ENCODE results near the gene SLC6A20. TPM values are rescaled to one million over a fixed set of nuclear protein-coding genes. Genes with fewer than 3 reads are reported as not detected.

SLC6A20 gene
- total and polyA plus RNA-seq, 2 experiments from 2014 or later: 0.05 to 0.14 TPM

DNA sequence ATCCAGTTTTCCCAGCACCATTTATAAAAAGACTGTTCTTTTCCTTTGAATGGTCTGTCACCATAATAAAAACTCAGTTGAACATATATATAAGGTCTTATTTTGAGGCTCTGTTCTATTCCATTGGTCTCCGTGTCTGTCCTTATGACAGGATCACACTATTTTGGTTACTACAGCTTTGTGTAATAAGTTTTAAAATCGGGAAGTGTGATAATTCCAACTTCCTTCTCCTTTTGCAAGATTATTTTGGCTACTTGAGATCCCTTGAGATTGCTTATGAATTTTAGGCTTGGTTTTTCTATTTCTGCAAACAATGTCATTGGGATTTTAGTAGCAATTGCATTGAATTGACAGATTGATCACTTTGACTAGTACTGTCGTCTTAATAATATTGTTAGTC, 71.4 kb downstream of the SLC6A20 start:
- Mint-ChIP-seq H3K36me3 (ENCODE audit: low read depth) (peaks cover 45% of the 10 kb centered on the region), H3K4me1 (no peaks in the 10 kb centered on the region), H3K4me3 (no peak overlapping the region), H3K27me3 (ENCODE audit: insufficient read depth, low read depth, poor library complexity) (no peaks in the 10 kb centered on the region), H3K9me3 (no peaks in the 10 kb centered on the region), H3K27ac (no peak overlapping the region)
- ATAC-seq (no peak), DNase-seq (ENCODE audit: low spot score) (no peak)
- H3K9me2 ChIP-seq (ENCODE audit: insufficient read depth): no peaks in the 10 kb centered on the region
- H3K27ac ChIP-seq (ENCODE audit: low read depth): no peak overlapping the region
- no peaks in the 10 kb centered on the region for H3K27me3 ChIP-seq (ENCODE audit: insufficient read depth)
- no peaks in the 10 kb centered on the region for H3K4me1 ChIP-seq (ENCODE audit: insufficient read depth)
- H3K4me2 ChIP-seq: no peak overlapping the region
- no peaks in the 10 kb centered on the region; the same call in 1 of the 2 replicates for H3F3A ChIP-seq (replicated peaks; ENCODE audit: low read depth)
- peaks cover 20% of the 10 kb centered on the region for H3K36me3 ChIP-seq (ENCODE audit: insufficient read depth)
- H2AFZ ChIP-seq: no peak overlapping the region
- peaks cover 29% of the 10 kb centered on the region for H3K79me2 ChIP-seq (replicated peaks; ENCODE audit: insufficient read depth)
- H3K4me3 ChIP-seq: no peak overlapping the region
- H4K20me1 ChIP-seq (replicated peaks; ENCODE audit: insufficient read depth): peaks cover 5% of the 10 kb centered on the region; the same call in 1 of the 2 replicates
- no peak for TF ChIP-seq ZNF114 (CRISPR knock-in tag; IDR thresholded peaks at IDR 0.05)
- TF ChIP-seq NANOG (IDR thresholded peaks at IDR 0.05; ENCODE audit: borderline replicate concordance): no peak
- TF ChIP-seq, protein P1, sequence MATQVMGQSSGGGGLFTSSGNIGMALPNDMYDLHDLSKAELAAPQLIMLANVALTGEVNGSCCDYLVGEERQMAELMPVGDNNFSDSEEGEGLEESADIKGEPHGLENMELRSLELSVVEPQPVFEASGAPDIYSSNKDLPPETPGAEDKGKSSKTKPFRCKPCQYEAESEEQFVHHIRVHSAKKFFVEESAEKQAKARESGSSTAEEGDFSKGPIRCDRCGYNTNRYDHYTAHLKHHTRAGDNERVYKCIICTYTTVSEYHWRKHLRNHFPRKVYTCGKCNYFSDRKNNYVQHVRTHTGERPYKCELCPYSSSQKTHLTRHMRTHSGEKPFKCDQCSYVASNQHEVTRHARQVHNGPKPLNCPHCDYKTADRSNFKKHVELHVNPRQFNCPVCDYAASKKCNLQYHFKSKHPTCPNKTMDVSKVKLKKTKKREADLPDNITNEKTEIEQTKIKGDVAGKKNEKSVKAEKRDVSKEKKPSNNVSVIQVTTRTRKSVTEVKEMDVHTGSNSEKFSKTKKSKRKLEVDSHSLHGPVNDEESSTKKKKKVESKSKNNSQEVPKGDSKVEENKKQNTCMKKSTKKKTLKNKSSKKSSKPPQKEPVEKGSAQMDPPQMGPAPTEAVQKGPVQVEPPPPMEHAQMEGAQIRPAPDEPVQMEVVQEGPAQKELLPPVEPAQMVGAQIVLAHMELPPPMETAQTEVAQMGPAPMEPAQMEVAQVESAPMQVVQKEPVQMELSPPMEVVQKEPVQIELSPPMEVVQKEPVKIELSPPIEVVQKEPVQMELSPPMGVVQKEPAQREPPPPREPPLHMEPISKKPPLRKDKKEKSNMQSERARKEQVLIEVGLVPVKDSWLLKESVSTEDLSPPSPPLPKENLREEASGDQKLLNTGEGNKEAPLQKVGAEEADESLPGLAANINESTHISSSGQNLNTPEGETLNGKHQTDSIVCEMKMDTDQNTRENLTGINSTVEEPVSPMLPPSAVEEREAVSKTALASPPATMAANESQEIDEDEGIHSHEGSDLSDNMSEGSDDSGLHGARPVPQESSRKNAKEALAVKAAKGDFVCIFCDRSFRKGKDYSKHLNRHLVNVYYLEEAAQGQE (IDR thresholded peaks at IDR 0.05; ENCODE audit: unreplicated experiment): no peak
- TF ChIP-seq EZH2 (IDR thresholded peaks at IDR 0.05; ENCODE audit: low read depth, unreplicated experiment): no peak
- no peak for TF ChIP-seq CTCF (conservative IDR thresholded peaks at IDR 0.05; ENCODE audit: low read depth in 2 of 2)
- TF ChIP-seq EZH2phosphoT487 (IDR thresholded peaks at IDR 0.05; ENCODE audit: unreplicated experiment): no peak
- TF ChIP-seq, protein P2, sequence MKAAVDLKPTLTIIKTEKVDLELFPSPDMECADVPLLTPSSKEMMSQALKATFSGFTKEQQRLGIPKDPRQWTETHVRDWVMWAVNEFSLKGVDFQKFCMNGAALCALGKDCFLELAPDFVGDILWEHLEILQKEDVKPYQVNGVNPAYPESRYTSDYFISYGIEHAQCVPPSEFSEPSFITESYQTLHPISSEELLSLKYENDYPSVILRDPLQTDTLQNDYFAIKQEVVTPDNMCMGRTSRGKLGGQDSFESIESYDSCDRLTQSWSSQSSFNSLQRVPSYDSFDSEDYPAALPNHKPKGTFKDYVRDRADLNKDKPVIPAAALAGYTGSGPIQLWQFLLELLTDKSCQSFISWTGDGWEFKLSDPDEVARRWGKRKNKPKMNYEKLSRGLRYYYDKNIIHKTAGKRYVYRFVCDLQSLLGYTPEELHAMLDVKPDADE (IDR thresholded peaks at IDR 0.05): no peak
- TF ChIP-seq STAT1 (IDR thresholded peaks at IDR 0.05; ENCODE audit: unreplicated experiment): no peak
- no peak for TF ChIP-seq ZNF462 (CRISPR knock-in tag; IDR thresholded peaks at IDR 0.05)
- TF ChIP-seq JUNB (IDR thresholded peaks at IDR 0.05; ENCODE audit: unreplicated experiment): no peak
- no peak for TF ChIP-seq CREB1 (CRISPR knock-in tag; IDR thresholded peaks at IDR 0.05; ENCODE audit: low read depth)
- no peak for TF ChIP-seq POLR2AphosphoS5 (IDR thresholded peaks at IDR 0.05; ENCODE audit: low read depth)
- no peak for TF ChIP-seq ZNF331 (CRISPR knock-in tag; IDR thresholded peaks at IDR 0.05; ENCODE audit: low read depth)
